Endothelial cell of umbilical vein (primary cell): ENCODE results near the gene ZDHHC24. TPM values are rescaled to one million over a fixed set of nuclear protein-coding genes. Genes with fewer than 3 reads are reported as not detected.

Experiments used
- BruUV-seq: library from RNA; stranded (reverse); fragments of 400-500 nt; replicated peaks from 2 replicates; lab custom pipeline; 2021; lab: Mats Ljungman, UMichigan
- CTCF ChIA-PET: fragments of 300-600, 350-600 bp; sonication (Branson Sonifier 250); formaldehyde crosslinking; loops from one replicate; lab custom pipeline; 2021; ENCODE audit warnings: antibody characterized with exemption, inconsistent platforms; lab: Charles Lee
- POLR2A ChIA-PET: fragments of 300-600, 350-600 bp; sonication (Branson Sonifier 250); formaldehyde crosslinking; loops from one replicate; lab custom pipeline; 2021; ENCODE audit warnings: antibody characterized with exemption, inconsistent platforms; lab: Charles Lee
- DNase-seq: peaks from one replicate; pipeline ENCODE4 v3.0.0-alpha.2; 2011; ENCODE audit warnings: low read depth, low spot score
- FAIRE-seq: peaks from 2 replicates; lab custom pipeline; 2011; peaks lifted over from hg19 to GRCh38; lab: Jason Lieb, UNC
- H2AFZ ChIP-seq: 2 replicates; pipeline ENCODE4 v1.6.0; 2012; ENCODE audit warnings: low read depth, low read length, control low read depth, inconsistent platforms
- H3K27ac ChIP-seq: 2 replicates; pipeline ENCODE4 v1.5.1; 2011; ENCODE audit warnings: low read depth, mild to moderate bottlenecking, control low read depth, low read length, moderate library complexity; ENCODE audit not compliant: insufficient read depth
- H3K27me3 ChIP-seq, 2 experiments: 2 replicates each; pipeline versions ENCODE4 v1.6.0 to v1.6.1; 2011; ENCODE audit warnings: low read length in 2 of 2, mixed read lengths in 1 of 2; ENCODE audit not compliant: control insufficient read depth in 2 of 2, insufficient read depth in 2 of 2
- H3K36me3 ChIP-seq, 2 experiments: 2 replicates in 1 of 2; 3 replicates in 1 of 2; pipeline ENCODE4 v1.5.1; 2011; ENCODE audit warnings: low read length in 2 of 2, mild to moderate bottlenecking in 1 of 2, moderate library complexity in 1 of 2; ENCODE audit not compliant: control insufficient read depth in 2 of 2, insufficient read depth in 2 of 2; ENCODE audit errors: extremely low read depth in 1 of 2
- H3K4me1 ChIP-seq: 3 replicates; pipeline ENCODE4 v1.5.1; 2011; ENCODE audit warnings: mild to moderate bottlenecking, low read length; ENCODE audit not compliant: control insufficient read depth, insufficient read depth; ENCODE audit errors: extremely low read depth
- H3K4me2 ChIP-seq: 2 replicates; pipeline ENCODE4 v1.6.1; 2011; ENCODE audit warnings: low read length, control low read depth, mixed read lengths; ENCODE audit not compliant: insufficient read depth
- H3K4me3 ChIP-seq, 3 experiments: fragments of 200-600 bp in 1 of 3; sonication (generic), shearing (Covaris generic) in 1 of 3; replicated peaks in 1 of 3; 2 replicates each; pipeline ENCODE4 v1.5.1; 2011 to 2016; ENCODE audit warnings: control low read depth in 3 of 3, low read length in 3 of 3, mild to moderate bottlenecking in 2 of 3, inconsistent platforms in 1 of 3, low read depth in 1 of 3, moderate library complexity in 1 of 3; ENCODE audit not compliant: insufficient read depth in 1 of 3
- H3K79me2 ChIP-seq: 2 replicates; pipeline ENCODE4 v1.6.0; 2012; ENCODE audit warnings: low read length, inconsistent platforms; ENCODE audit not compliant: control insufficient read depth, insufficient read depth
- H3K9ac ChIP-seq: replicated peaks from 2 replicates; pipeline ENCODE3; 2011; ENCODE audit warnings: low read length, control low read depth; ENCODE audit not compliant: insufficient read depth; ENCODE audit errors: extremely low read depth
- H3K9me1 ChIP-seq: replicated peaks from 3 replicates; pipeline ENCODE4 v1.6.0; 2011; ENCODE audit warnings: mild to moderate bottlenecking, low read length; ENCODE audit not compliant: control insufficient read depth, insufficient read depth; ENCODE audit errors: extremely low read depth
- H3K9me3 ChIP-seq: replicated peaks from 2 replicates; pipeline ENCODE4 v1.5.1; 2012; ENCODE audit warnings: low read length, inconsistent platforms; ENCODE audit not compliant: control insufficient read depth, insufficient read depth
- H4K20me1 ChIP-seq: replicated peaks from 2 replicates; pipeline ENCODE3; 2011; ENCODE audit warnings: mild to moderate bottlenecking, low read length; ENCODE audit not compliant: control insufficient read depth, insufficient read depth; ENCODE audit errors: extremely low read depth
- FOS ChIP-seq: IDR thresholded peaks from 2 replicates; pipeline ENCODE4 v1.6.1; 2011; ENCODE audit warnings: mild to moderate bottlenecking, low read length, moderate library complexity, borderline replicate concordance; ENCODE audit not compliant: insufficient read depth
- MYC ChIP-seq: IDR thresholded peaks from one replicate; pipeline ENCODE4 v1.6.1; 2011; ENCODE audit warnings: mild to moderate bottlenecking, low read depth, low read length
- POLR2AphosphoS5 ChIP-seq: IDR thresholded peaks from 2 replicates; pipeline ENCODE4 v1.6.1; 2012; ENCODE audit warnings: low read depth, mild to moderate bottlenecking, control low read depth, low read length, moderate library complexity; ENCODE audit not compliant: insufficient read depth
- dilution Hi-C: fragments of 300-500 bp; cut with MboI; formaldehyde crosslinking; loops from one replicate; pipeline ENCODE4 v1.15.0; 2019; ENCODE audit warnings: low sequenced_read_pairs; ENCODE audit not compliant: extremely low pct_ligation_motif_present
- intact Hi-C: fragments of 100-400 bp; cut with micrococcal nuclease; formaldehyde crosslinking; loops from one replicate; pipeline ENCODE4 v1.10.0; 2022
- polyA plus RNA-seq, 4 experiments: library from polyadenylated mRNA; depleted of rRNA in 3 of 4; stranded (reverse) in 3 of 4; unstranded in 1 of 4; fragments of >200 nt; gene quantifications; 2 replicates each; pipeline versions ENCODE4 v1.2.1 to v1.2.3, GENCODE V29; 2011 to 2012; ENCODE audit warnings: missing spikeins in 1 of 4
- total RNA-seq: library from RNA; stranded (reverse); gene quantifications from 2 replicates; pipeline ENCODE4 v1.2.3, GENCODE V29; 2021
- TF ChIP-seq, protein P1 (sequence below), 2 donors: IDR thresholded peaks; 1 replicate in 1 of 2; 2 replicates in 1 of 2; pipeline ENCODE4 v1.5.1; 2011; ENCODE audit warnings: low read length in 2 of 2, mild to moderate bottlenecking in 2 of 2, moderate library complexity in 2 of 2, control low read depth in 1 of 2, inconsistent platforms in 1 of 2, low read depth in 1 of 2; ENCODE audit not compliant: insufficient read depth in 1 of 2; ENCODE audit errors: extremely low read depth in 1 of 2

The ZDHHC24 gene
- total and polyA plus RNA-seq, 2 donors (not counting 3 experiments of a cell fraction or from before 2014, with no cell fraction given): 20.1 to 21.1 TPM

DNA sequence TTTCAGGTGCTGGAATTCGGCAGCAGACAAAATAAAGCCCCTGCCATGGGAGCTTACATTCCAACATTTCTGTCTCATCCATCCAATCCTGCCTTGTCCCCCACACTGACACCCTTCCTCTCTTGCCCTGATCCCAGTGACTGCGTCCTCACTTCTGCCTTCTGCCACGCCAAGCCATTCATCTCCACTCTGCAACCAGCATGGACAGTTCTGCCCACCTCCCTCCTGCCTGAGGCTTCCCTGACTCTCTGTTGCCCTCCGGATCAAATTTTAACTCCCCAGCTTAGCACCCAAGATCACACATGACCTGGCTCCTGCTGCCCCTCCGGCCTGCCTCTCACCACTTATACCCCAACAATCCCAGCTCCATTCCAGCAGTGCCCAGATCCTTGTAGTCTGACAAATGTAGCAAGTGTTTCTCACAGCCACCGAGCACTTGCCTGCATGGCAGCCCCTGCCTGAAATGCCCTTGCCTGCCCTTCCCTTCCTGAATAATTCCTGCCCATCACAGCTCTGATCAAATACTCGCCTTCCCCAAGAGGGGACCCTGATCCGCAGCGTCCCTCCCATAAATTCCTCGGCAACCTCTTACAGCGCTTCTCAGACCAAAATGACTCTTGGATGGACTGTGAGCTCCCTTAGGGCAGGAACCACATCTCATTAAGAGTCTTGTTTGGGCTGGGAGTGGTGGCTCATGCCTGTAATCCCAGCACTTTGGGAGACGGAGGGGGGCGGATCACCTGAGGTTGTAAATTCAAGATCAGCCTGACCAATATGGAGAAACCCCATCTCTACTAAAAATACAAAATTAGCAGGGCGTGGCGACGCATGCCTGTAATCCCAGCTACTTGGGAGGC lies 3.2 kb upstream of the ZDHHC24 start:
- Histone ChIP-seq H3K9me1 (no peaks in the 10 kb centered on the region), H3K27me3 (no peaks in the 10 kb centered on the region), H2AFZ (no peak overlapping the region), H3K4me3 (no peak overlapping the region), H3K27ac (no peak overlapping the region), H3K79me2 (peaks cover 5% of the 10 kb centered on the region), H3K9ac (no peak overlapping the region), H4K20me1 (no peaks in the 10 kb centered on the region), H3K4me2 (no peak overlapping the region), H3K4me1 (peaks cover 19% of the 10 kb centered on the region), H3K9me3 (no peaks in the 10 kb centered on the region), H3K36me3 (no peaks in the 10 kb centered on the region)
- ChIA-PET CTCF (interaction anchor here (0.7 to 1.5 kb wide), 2 partner anchors 63 to 129 kb away, joined by 3 to 4 read pairs; partner anchors contain the start of gene RBM4B), POLR2A (no interaction called here)
- BruUV-seq: no TSS peak
- dilution Hi-C loops (no loop called here), intact Hi-C loops (no loop called here)
- TF ChIP-seq MYC (no peak), FOS (no peak), POLR2AphosphoS5 (no peak)
- TF ChIP-seq, protein P1, sequence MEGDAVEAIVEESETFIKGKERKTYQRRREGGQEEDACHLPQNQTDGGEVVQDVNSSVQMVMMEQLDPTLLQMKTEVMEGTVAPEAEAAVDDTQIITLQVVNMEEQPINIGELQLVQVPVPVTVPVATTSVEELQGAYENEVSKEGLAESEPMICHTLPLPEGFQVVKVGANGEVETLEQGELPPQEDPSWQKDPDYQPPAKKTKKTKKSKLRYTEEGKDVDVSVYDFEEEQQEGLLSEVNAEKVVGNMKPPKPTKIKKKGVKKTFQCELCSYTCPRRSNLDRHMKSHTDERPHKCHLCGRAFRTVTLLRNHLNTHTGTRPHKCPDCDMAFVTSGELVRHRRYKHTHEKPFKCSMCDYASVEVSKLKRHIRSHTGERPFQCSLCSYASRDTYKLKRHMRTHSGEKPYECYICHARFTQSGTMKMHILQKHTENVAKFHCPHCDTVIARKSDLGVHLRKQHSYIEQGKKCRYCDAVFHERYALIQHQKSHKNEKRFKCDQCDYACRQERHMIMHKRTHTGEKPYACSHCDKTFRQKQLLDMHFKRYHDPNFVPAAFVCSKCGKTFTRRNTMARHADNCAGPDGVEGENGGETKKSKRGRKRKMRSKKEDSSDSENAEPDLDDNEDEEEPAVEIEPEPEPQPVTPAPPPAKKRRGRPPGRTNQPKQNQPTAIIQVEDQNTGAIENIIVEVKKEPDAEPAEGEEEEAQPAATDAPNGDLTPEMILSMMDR (IDR thresholded peaks at IDR 0.05; ENCODE audit: extremely low read depth in 1 of 2, insufficient read depth in 1 of 2, low read depth in 1 of 2, low read length in 2 of 2): no peak
- DNase-seq (no peak), FAIRE-seq (no peak)
